HepG2 (cell line): Measurements from ENCODE around the gene WBP1. TPM values are rescaled to one million over a fixed set of nuclear protein-coding genes. Genes with fewer than 3 reads are reported as not detected.

Experiments
- ASH2L ChIP-seq: fragments of 300-600, 200-600 bp; sonication (generic); IDR thresholded peaks from 2 replicates; pipeline ENCODE4 v1.7.0; 2017; ENCODE audit warnings: low read depth, mild to moderate bottlenecking, moderate library complexity, mixed read lengths, low read length; ENCODE audit not compliant: insufficient read length
- ESRRA ChIP-seq: sonication (generic); formaldehyde crosslinking; IDR thresholded peaks from 2 replicates; pipeline ENCODE4 v1.5.1; 2020; ENCODE audit warnings: mild to moderate bottlenecking, low read depth, missing genetic modification reagents
- FLYWCH1 ChIP-seq: sonication (generic); formaldehyde crosslinking; IDR thresholded peaks from 2 replicates; pipeline ENCODE4 v1.8.1; 2023; ENCODE audit warnings: mild to moderate bottlenecking, missing genetic modification reagents
- FOSL2 ChIP-seq: sonication (generic); formaldehyde crosslinking; IDR thresholded peaks from 2 replicates; pipeline ENCODE4 v1.4.0; 2020; ENCODE audit warnings: missing genetic modification reagents
- GATAD1 ChIP-seq: IDR thresholded peaks from 2 replicates; pipeline ENCODE4 v1.6.1; 2016; ENCODE audit warnings: missing genetic modification reagents, missing compliant biosample characterization
- HCFC1 ChIP-seq: fragments of 150-350 bp; IDR thresholded peaks from 2 replicates; pipeline ENCODE4 v1.6.1; 2014; ENCODE audit warnings: low read depth, low read length
- NCOR1 ChIP-seq: fragments of 200-600 bp; sonication (generic); IDR thresholded peaks from 2 replicates; pipeline ENCODE4 v1.7.0; 2017; ENCODE audit warnings: antibody characterized with exemption, low read length, borderline replicate concordance
- NR2F6 ChIP-seq, 2 experiments: IDR thresholded peaks; 2 replicates each; pipeline ENCODE4 v1.6.1; 2016; ENCODE audit warnings: antibody characterized with exemption in 1 of 2, mild to moderate bottlenecking in 1 of 2
- PAF1 ChIP-seq: IDR thresholded peaks from 2 replicates; pipeline ENCODE4 v1.6.1; 2016; ENCODE audit warnings: missing genetic modification reagents, missing compliant biosample characterization
- PHF21A ChIP-seq: sonication (generic); formaldehyde crosslinking; IDR thresholded peaks from 2 replicates; pipeline ENCODE4 v1.5.0; 2020; ENCODE audit warnings: mild to moderate bottlenecking, missing genetic modification reagents
- PPARG ChIP-seq: conservative IDR thresholded peaks from 2 replicates; pipeline ENCODE4 v1.6.1; 2016; ENCODE audit warnings: missing biosample characterization, missing genetic modification reagents
- SIX1 ChIP-seq: sonication (generic); formaldehyde crosslinking; IDR thresholded peaks from 2 replicates; pipeline ENCODE4 v1.4.0; 2020; ENCODE audit warnings: missing genetic modification reagents, borderline replicate concordance
- SOX5 ChIP-seq: IDR thresholded peaks from 2 replicates; pipeline ENCODE4 v1.6.1; 2016; ENCODE audit warnings: borderline replicate concordance
- SSRP1 ChIP-seq: IDR thresholded peaks from 2 replicates; pipeline ENCODE4 v1.6.1; 2016; ENCODE audit warnings: control low read depth
- STAT6 ChIP-seq: sonication (generic); formaldehyde crosslinking; IDR thresholded peaks from 2 replicates; pipeline ENCODE4 v1.4.0; 2020; ENCODE audit warnings: missing genetic modification reagents, mild to moderate bottlenecking, borderline replicate concordance
- ZBTB10 ChIP-seq: sonication (generic); formaldehyde crosslinking; IDR thresholded peaks from 2 replicates; pipeline ENCODE4 v1.4.0; 2020; ENCODE audit warnings: missing genetic modification reagents, borderline replicate concordance
- ZNF264 ChIP-seq: sonication (generic); formaldehyde crosslinking; IDR thresholded peaks from 2 replicates; pipeline ENCODE4 v1.4.0; 2020; ENCODE audit warnings: missing genetic modification reagents
- ZNF280D ChIP-seq: sonication (generic); formaldehyde crosslinking; IDR thresholded peaks from 2 replicates; pipeline ENCODE4 v1.5.1; 2020; ENCODE audit warnings: mild to moderate bottlenecking, missing genetic modification reagents
- ZNF484 ChIP-seq: sonication (generic); formaldehyde crosslinking; IDR thresholded peaks from 2 replicates; pipeline ENCODE4 v1.5.1; 2020; ENCODE audit warnings: mild to moderate bottlenecking, low read depth, missing genetic modification reagents, borderline replicate concordance
- ZNF510 ChIP-seq: sonication (generic); formaldehyde crosslinking; IDR thresholded peaks from 2 replicates; pipeline ENCODE4 v1.4.0; 2020; ENCODE audit warnings: low read depth, mild to moderate bottlenecking, missing genetic modification reagents
- ZSCAN9 ChIP-seq: IDR thresholded peaks from 2 replicates; pipeline ENCODE4 v1.6.1; 2016; ENCODE audit warnings: borderline replicate concordance
- polyA plus RNA-seq, 8 experiments: library from polyadenylated mRNA; depleted of rRNA in 3 of 8; stranded (reverse) in 7 of 8; unstranded in 1 of 8; fragments of >200 nt; fragmentation: Illumina TruSeq in 4 of 8; extraction: Trizol in 4 of 8; gene quantifications; 2 replicates each; pipeline versions ENCODE4 v1.2.1 to v1.2.3, GENCODE V29; 2011 to 2016; ENCODE audit warnings: low read depth in 4 of 8, missing spikeins in 1 of 8, mixed read lengths in 1 of 8; ENCODE audit not compliant: insufficient read depth in 1 of 8
- total RNA-seq, 5 experiments: library from RNA; depleted of rRNA; stranded (reverse); fragments of >200 nt; fragmentation: Illumina TruSeq; extraction: Trizol; gene quantifications; 2 replicates each; pipeline ENCODE4 v1.2.3, GENCODE V29; 2016; ENCODE audit warnings: low read depth in 1 of 5
- TF ChIP-seq, protein P1 (sequence below): IDR thresholded peaks from 2 replicates; pipeline ENCODE4 v1.6.1; 2016

The WBP1 gene
- total and polyA plus RNA-seq, 2 of the 13 experiments (the other 11 are each of a cell fraction or from before 2014, with no cell fraction given) = 38.8 to 85.7 TPM

DNA sequence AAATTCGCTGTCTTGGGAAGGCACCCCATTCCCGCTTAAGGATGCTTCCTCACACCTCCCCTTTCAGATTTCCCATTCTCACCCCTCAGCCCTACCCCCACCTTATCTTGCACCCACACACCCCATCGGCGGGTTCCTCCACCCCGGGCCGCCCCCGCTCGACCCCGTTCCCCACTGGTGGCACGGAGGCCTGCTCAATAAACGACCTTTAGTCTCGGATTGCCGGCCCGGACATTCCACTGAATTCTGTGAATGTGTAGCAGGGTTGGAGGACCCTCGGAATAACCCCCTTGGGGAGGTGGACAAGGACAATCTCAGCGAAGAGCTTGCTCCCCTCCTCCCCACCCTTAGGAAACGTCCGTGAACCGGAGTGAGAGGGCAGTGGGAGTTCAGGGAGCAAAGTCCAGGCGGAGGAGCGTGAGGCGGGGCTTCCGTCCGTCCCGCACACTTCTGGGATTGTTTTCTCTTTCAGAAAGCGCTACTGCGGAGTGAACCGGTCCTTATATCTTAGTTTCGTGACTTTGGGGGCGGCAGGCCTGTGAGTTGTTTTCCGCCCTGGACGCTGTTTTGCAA is 44.0 kb downstream of the WBP1 start (continued):
- TF ChIP-seq ZBTB10 (CRISPR knock-in tag) (peak; percentile 66; the same call in 1 of the 2 replicates), FOSL2 (CRISPR knock-in tag) (peak; percentile 64), ZNF484 (CRISPR knock-in tag) (no peak), ASH2L (peak; percentile 77), ZSCAN9 (peak; percentile 89), NCOR1 (peak; percentile 97), PAF1 (CRISPR knock-in tag) (0 out of 2 replicates have a peak, but pooled peaks have one; percentile 22), ZNF280D (CRISPR knock-in tag) (no peak), NR2F6 (IDR thresholded peaks at IDR 0.05) (peak; percentile 86), NR2F6 (CRISPR knock-in tag; IDR thresholded peaks at IDR 0.05) (peak; percentile 89), PHF21A (CRISPR knock-in tag) (peak; percentile 80), SOX5 (peak; percentile 75; the same call in 1 of the 2 replicates), FLYWCH1 (CRISPR knock-in tag) (0 out of 2 replicates have a peak, but pooled peaks have one; percentile 72), GATAD1 (CRISPR knock-in tag) (peak; percentile 77), ZNF510 (CRISPR knock-in tag) (no peak), SIX1 (CRISPR knock-in tag) (0 out of 2 replicates have a peak, but pooled peaks have one; percentile 11), PPARG (CRISPR knock-in tag) (peak; percentile 76), ZNF264 (CRISPR knock-in tag) (peak; percentile 40; the same call in 1 of the 2 replicates), SSRP1 (CRISPR knock-in tag) (0 out of 2 replicates have a peak, but pooled peaks have one; percentile 6), STAT6 (peak; percentile 74; the same call in 1 of the 2 replicates), HCFC1 (no peak), ESRRA (CRISPR knock-in tag) (peak; percentile 85; the same call in 1 of the 2 replicates)
- TF ChIP-seq, protein P1, sequence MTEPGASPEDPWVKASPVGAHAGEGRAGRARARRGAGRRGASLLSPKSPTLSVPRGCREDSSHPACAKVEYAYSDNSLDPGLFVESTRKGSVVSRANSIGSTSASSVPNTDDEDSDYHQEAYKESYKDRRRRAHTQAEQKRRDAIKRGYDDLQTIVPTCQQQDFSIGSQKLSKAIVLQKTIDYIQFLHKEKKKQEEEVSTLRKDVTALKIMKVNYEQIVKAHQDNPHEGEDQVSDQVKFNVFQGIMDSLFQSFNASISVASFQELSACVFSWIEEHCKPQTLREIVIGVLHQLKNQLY (CRISPR knock-in tag) = peak; percentile 20; the same call in 1 of the 2 replicates
